Retina (tissue), 1 donor: ENCODE measurements around the gene ST13.
A peak's percentile ranks its signal among the peaks of the same experiment; 100 is the strongest.
"Not testable (repeated sequence)": the region's sequence is repeated elsewhere in the genome, so short reads cannot be mapped to it uniquely, and the experiment has no call there.

ENCODE experiments used
- DNase-seq: peaks from one replicate; pipeline ENCODE4 v3.0.0-alpha.2; 2016

Gene ST13

DNA sequence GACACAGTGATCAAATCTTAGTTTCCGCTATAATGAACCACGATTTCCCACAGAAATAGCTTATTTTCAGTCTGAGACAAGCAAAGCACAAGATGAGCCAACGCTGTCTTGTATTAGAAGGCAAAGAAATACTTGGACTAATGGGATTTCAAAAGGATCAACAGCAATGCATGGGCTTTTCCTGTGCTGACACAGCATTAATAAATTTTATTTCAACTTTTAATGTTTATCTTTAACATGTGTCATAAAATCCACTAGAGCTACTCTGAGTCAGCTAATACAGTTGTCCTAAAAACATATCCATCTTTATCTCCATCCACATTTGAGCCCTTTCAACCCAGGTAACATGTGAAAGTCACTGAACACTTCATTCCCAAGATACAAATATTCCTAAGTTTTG lies 21.8 kb downstream of the ST13 start:
- DNase-seq, result no peak

- DNase-seq, result no peak
Measured at GRCh38 chr22:40829131-40829530, 27.3 kb downstream of the ST13 start.

- DNase-seq, result no peak
Measured at GRCh38 chr22:40826984-40827741, 29.3 kb downstream of the ST13 start.

DNA sequence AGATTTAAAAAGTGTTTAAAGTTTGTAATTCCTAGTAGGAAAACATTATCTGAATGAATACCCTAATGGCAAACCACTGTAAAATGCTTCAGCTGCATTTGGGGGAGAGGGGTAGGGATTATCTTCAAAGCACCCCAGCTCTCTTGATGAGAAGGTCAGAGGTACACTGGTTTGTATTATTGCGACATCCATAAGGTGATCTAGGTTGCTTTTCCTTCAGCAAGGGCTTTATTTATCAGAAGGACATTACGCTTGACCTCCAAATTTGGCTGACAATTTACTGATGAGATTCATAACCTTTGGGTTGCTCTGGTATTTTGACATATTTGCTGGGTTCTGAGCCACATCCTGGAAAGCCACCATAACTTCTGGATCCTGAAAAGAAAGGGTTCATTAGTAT lies 30.1 kb downstream of the ST13 start:
- not testable (repeated sequence) for DNase-seq

DNA sequence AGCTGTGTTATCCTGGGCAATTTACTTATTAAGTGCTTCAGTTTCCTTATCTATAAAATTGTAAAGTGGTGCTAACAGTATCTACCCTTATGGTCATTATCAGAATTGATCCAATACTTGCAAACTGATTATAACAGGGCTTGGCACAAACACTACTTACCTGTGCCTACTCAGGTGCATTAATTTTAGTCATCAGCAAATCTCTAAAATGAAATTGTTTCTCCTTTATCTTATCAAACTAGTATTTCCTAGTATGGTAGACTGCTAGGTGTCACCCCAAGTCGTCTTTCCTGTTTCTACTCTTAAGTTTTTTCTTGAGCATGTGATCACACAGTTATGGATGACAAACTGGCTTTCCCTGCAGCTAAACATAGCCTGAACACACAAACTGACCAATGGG lies 33.0 kb downstream of the ST13 start:
- no peak for DNase-seq

- no peak for DNase-seq
Measured at GRCh38 chr22:40819599-40820140, 36.8 kb downstream of the ST13 start.

DNA sequence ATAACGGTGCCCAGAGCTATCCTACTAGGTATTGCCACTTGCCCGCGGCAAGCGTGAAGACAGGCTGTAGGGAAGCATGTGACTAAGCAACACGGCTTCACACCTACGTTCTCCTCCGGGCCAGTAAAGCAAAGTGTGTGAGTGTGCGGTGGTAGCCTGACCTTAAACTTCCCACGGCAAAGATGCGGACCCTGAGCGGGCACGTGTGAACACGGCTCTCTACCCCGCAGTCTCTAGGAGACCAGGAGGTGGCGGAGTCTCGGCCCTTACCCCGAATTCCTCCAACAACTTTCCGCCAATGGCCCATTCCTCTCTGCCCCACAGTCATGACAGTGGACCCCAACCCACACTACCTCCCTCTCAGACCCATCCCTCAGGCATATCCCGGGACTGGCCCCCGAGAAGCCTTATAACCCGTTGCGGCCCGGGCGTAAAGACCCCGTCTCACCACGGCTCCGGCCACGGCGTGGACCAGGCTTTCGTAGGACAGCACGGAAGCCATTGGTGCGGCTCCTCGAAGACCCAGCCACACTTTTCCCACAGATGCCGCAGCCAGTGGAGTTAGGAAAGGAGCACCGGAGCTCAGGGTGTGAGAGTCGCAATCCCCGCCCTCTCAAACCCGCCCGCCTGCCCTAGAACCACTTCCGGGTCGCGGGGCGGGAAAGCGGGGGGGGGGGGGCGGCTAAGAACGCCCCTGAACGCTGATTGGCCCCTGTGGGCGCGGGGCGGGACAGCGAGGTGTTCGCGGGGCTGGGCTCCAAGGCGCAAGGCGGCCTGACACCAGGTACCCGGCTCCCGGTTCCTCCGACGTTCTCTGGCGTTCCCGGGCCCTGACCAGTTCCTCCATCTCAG lies 37.5 kb downstream of the ST13 start, which contains the start of gene SLC25A17:
Gene SLC25A17 (minus strand): TSS at position 600 of the 852 bp plus-strand sequence. CDS start 98 bp downstream, at position 502.
- peak; percentile 84 for DNase-seq

DNA sequence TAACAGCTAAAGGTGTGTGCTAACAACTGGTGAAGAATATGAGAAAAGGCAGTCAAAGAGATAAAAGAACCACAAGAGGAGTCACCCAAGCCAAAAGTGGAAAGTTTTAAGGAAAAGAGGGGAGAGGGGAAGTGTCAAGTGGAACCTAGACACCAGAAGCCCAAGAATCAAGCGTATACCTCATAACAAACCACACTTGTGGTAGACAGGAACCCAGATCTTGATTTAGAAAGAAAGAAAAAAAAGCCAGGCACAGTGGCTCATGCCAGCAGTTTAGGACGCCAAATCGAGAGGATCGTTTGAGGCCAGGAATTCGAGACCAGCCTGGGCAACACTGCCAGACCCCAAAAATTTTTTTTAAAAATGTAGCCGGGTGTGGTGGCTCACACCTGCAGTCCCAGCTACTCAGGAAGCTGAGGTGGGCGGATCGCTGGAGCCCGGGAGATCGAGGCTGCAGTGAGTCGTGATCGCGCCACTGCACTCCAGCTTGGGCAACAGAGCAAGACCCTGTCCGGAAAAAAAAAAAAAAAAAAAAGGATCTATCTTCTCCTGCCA lies 38.2 kb downstream of the ST13 start:
- DNase-seq, result no peak

DNA sequence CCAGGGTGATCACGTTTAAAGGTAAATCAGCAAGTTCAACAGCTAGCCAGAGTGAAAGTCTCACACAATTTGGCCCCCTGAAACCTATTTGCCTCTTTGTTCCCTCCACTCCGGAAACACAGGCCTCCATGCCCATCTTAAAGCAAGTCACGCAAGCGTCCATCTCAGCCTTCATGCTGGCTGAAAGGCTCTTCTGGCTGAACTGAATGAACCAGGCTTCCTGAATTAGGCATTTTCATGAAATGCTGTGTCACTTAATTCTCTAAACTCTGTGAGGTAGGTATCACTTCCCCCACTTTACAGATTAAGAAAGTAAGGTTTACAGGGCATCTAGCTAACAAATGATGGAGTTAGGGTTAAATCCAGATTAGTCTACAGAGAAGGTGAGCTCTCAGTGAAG lies 38.7 kb downstream of the ST13 start:
- DNase-seq, result no peak

DNA sequence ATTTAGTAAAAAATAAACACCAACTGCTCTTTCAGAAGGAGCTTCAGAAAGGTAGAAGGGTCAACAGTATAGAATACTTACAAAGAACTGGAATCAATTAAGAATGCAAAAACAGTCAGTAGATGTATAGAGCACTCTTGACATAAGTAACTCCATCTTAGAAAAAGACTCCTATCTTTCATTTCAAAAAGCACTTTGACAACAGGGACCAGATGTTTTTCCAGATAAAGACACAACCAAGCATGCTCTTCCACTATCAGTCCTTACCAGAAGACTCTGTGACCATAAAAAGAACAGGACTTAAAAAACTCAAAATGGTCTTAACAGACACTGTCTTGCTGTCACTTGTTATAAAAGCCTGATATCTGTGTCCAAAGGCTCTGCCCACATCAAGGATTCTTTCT lies 42.5 kb downstream of the ST13 start:
- no peak for DNase-seq

DNA sequence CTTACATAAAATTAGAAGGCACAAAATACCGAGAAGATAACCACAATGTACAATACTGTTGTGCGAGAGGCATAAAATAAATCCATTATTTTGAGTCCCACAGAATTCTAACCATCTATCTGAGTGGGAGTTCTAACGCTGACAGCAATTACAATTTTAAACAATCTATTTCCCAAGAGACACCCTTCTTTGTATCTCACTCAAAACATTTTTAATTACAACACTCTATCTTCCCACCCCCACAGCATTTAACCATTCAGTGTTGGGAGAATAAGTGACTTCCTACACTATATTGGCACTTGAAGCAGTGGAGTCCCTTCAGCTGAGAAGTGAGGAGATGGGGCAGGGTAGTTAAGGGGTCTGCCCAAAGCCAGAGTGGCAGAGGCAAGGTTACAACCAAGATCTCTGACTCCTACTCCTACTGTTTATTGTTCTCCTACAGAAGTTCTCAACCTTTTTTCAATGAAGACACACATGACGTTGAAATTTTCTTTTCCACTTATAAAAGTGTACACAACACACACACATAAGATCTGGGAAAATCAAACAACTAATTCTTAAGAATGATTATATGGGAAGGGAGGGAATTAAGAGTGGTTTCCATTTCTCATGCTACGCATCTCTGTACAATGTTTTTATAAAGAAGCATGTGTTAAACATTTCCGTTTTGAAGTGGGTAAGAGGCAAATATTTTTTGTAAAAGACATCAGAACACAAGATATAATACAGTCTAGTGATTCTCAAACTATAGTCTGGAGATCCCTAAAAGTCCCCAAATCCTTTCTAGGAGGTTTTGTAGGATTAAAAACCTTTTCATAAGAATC lies 48.2 kb downstream of the ST13 start:
- no peak for DNase-seq

DNA sequence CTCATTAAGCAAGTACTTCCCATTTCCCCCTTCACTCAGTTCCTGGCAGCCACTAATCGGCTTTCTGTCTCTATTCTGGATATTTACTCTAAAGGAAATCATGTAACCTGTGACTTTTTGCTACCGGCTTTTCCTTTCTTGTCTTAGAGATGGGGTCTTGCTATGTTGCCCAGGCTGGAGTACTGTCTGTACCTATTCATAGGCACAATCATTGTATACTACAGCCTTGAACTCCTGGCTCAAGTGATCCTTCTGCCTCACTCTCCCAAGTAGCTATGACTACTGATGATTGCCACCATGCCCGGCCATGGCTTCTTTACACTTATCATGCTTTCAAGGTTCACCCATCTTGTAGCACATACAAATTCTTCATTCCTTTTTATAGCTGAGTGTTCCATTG lies 49.7 kb downstream of the ST13 start:
- DNase-seq, result no peak

DNA sequence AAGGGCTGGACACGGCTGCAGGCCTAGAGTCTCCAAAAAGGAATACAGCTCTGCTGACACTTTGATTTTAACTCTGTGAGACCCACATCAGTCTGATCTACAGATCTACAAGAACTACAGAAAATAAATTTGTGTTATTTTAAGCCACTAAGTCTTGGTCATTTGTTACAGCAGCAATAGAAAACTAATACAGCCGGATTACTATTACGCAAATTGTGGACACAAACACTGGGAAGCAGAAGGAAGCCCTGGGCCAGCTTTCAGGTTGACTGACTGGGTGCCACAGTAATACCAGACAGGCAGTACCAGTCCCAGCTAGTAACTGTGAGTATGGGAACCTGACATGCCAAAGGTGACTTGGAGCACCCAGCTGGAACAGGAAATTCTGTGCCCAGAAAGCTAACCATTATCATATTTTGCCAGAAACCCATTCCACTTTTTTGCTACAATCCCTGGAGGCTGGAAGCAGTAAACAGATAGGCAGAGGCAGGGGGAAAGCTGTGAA lies 50.7 kb downstream of the ST13 start:
- no peak for DNase-seq

- DNase-seq, result no peak
Measured at GRCh38 chr22:40805239-40805638, 51.2 kb downstream of the ST13 start.

DNA sequence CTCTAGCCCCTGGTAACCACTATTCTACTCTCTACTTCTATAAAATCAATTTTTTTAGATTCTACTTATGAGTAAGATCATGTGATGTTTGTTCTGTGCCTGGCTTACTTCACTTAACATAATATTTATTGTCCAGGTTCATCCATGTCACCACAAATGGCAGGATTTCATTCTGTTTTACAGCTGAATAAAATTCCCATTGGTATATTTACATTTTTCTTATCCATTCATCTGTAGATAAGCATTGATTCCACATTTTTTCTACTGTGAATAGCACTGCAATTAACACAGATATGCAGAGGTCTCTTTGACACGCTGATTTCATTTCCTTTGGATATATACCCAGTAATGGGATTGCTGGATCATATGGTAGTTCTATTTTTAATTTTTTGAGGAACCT lies 53.1 kb downstream of the ST13 start:
- DNase-seq, result no peak

- DNase-seq, result no peak
Measured at GRCh38 chr22:40799008-40799407, 57.4 kb downstream of the ST13 start.

- no peak for DNase-seq
Measured at GRCh38 chr22:40797427-40797826, 59.0 kb downstream of the ST13 start.

DNA sequence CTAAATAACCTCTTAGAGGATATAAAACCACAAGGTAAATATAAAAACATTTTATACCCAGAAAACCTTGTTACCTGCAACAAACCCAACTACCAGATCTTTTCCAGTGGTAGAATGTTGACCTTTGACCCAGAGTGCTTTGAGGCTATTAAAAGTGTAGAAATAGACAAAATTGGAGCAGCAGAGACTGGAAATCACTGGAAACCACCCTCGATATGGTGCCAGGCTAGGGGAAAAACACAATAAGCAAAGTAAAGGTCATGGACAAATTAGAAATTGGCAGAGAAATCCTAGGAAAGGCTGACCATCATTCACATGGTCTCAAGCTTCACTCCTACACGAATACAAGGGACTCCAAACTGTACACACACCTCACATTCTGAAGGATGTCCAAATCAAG lies 64.0 kb downstream of the ST13 start:
- DNase-seq, result no peak

- DNase-seq, result no peak
Measured at GRCh38 chr22:40791241-40791640, 65.2 kb downstream of the ST13 start.

DNA sequence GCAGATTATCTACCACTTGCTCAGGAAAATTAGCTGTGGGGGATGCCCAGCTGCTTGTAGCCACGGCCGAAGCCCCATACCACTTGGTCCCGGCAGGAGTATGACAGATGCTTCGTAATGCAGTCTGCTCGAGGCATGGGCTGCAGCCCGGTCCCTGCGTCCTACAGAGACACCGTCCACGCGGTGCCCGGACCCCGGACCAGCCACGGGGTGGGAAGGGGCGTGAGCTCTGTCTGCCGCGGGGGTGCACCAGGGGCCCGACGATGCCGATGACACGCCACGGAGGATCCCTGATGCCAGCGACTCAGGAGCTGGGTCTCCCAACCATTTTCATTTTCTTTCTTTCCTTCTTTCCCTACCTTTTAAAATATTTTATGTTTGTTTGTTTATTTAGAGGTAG lies 67.3 kb downstream of the ST13 start:
- DNase-seq, result no peak

GRCh38 chr22:40782521-40782920 lies 73.9 kb downstream of the ST13 start:
- DNase-seq, result no peak

DNA sequence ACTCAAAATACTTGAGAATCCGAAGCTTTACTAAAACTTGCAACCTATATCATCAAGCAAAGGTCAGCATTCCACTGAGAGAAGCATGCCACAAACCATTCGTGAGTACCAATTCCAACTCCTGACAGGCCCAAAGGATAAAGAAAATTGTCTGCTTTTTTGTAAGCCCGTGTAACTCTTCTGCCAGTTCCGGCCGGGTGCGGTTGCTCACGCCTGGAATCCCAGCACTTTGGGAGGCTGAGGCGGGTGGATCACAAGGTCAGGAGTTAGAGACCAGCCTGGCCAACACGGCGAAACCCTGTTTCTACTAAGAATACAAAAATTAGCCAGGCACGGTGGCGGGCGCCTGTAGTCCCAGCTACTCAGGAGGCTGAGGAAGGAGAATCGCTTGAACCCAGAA lies 74.7 kb downstream of the ST13 start:
- DNase-seq, result not testable (repeated sequence)
